Pancreas (tissue), 10 donors: ENCODE results near the gene SPDYC. TPM values are rescaled to one million over a fixed set of nuclear protein-coding genes. Genes with fewer than 3 reads are reported as not detected.
"Not testable (repeated sequence)": the region's sequence is repeated elsewhere in the genome, so short reads cannot be mapped to it uniquely, and the experiment has no call there.

Source experiments
- ATAC-seq, 4 donors: fragments of 200-7000 bp; cut with Tn5 transposase; one replicate each; pipeline versions ENCODE4 v1.8.0 to v1.9.1; 2020; ENCODE audit warnings: mild to moderate bottlenecking in 4 of 4, moderate library complexity in 4 of 4
- DNase-seq, 6 donors: peaks; one replicate each; pipeline ENCODE4 v3.0.0-alpha.2; 2020
- FAIRE-seq: peaks from 2 replicates; lab custom pipeline; 2012; peaks lifted over from hg19 to GRCh38; lab: Jason Lieb, UNC
- H3K27ac ChIP-seq, 4 donors: fragments of 200-600 bp; sonication (generic); 1 replicate in 3 of 4; 2 replicates in 1 of 4; pipeline versions ENCODE4 v1.5.0 to v1.8.0; 2020
- H3K27me3 ChIP-seq, 4 donors: fragments of 200-600 bp; one replicate each; pipeline ENCODE4 v1.8.0; 2021
- H3K36me3 ChIP-seq, 3 donors: fragments of 200-600 bp; sonication (generic) in 1 of 3; one replicate each; pipeline versions ENCODE4 v1.5.0 to v1.8.0; 2020 to 2021
- H3K4me1 ChIP-seq, 3 donors: fragments of 200-600 bp; one replicate each; pipeline ENCODE4 v1.8.0; 2021
- H3K4me3 ChIP-seq, 4 donors: fragments of 200-600 bp; sonication (generic) in 2 of 4; one replicate each; pipeline versions ENCODE4 v1.5.0 to v1.8.0; 2020 to 2021
- H3K9me3 ChIP-seq, 4 donors: fragments of 200-600 bp; one replicate each; pipeline ENCODE4 v1.8.0; 2021
- CTCF ChIP-seq, 4 donors: fragments of 200-600 bp; sonication (generic) in 3 of 4; IDR thresholded peaks; one replicate each; pipeline versions ENCODE4 v1.5.0 to v1.8.0; 2021; ENCODE audit warnings: antibody characterized with exemption in 4 of 4
- WGBS, 2 donors: extraction: QIAGEN DNeasy Blood & Tissue Kit; methylation state at CpG; one replicate each; pipeline ENCODE4 v1.1.7; 2013; 5-methylcytosine and 5-hydroxymethylcytosine counted together
- intact Hi-C, 3 donors: fragments of 100-400 bp; cut with DNase I; formaldehyde crosslinking; loops; one replicate each; pipeline versions ENCODE4 v1.11.1 to v1.14.2; 2022
- polyA plus RNA-seq, 2 donors: library from polyadenylated mRNA; stranded (reverse); fragments of 200-250 nt; gene quantifications; one replicate each; pipeline ENCODE4 v1.2.3, GENCODE V29; 2013
- total RNA-seq, 6 donors: library from RNA; stranded (reverse); fragmentation: NEBNext Ultra II Directional in 4 of 6; extraction: Animal tissue kit (Norgen Biotek cat#: 25700) in 4 of 6; gene quantifications; one replicate each; pipeline versions ENCODE4 v1.2.1 to v1.2.4, GENCODE V29; 2021 to 2023
- donor health status: healthy with polysubstance abuse.
- donor health status: DM: no; HTN: no; CAD: no; lungs with moderate emphysema.
- donor health status: DM: no; HTN: no; CAD: no.
- donor health status: control.
- donor health status: control.
- donor health status: Bipolar disorder and iron deficiency.
- donor health status: DM: yes; HTN: yes; CAD: no.
- donor health status: DM: no; HTN: no; CAD: no.
- donor health status: DM: no; HTN: no; CAD: no.
- donor health status: DM: yes; HTN: yes; CAD: no.

SPDYC gene
- total and polyA plus RNA-seq, 8 donors, result 0.14 TPM; not detected in 7

GRCh38 chr11:65167656-65168055 lies 2.4 kb upstream of the SPDYC start:
- H3K36me3 ChIP-seq, result no peaks in the 10 kb centered on the region
- H3K9me3 ChIP-seq, result no peaks in the 10 kb centered on the region
- no peaks in the 10 kb centered on the region for H3K4me1 ChIP-seq
- ATAC-seq, result no peak
- TF ChIP-seq CTCF (IDR thresholded peaks at IDR 0.05), result no peak
- FAIRE-seq, result no peak
- H3K27ac ChIP-seq, result no peak overlapping the region
- intact Hi-C loops, result no loop called here
- no peak for DNase-seq
- no peaks in the 10 kb centered on the region for H3K27me3 ChIP-seq
- H3K4me3 ChIP-seq, result no peak overlapping the region
- WGBS, 2 donors, result 79 to 81% methylated on average over 3 of the region's 3 CpGs

GRCh38 chr11:65169164-65169641 lies 830 bp upstream of the SPDYC start:
- WGBS, 2 donors, result 76 to 78% methylated on average over 11 of the region's 11 CpGs
- intact Hi-C loops, result no loop called here
- Histone ChIP-seq H3K4me3 (no peak overlapping the region), H3K4me1 (no peaks in the 10 kb centered on the region), H3K27ac (no peak overlapping the region), H3K27me3 (no peaks in the 10 kb centered on the region), H3K36me3 (no peaks in the 10 kb centered on the region), H3K9me3 (no peaks in the 10 kb centered on the region)
- ATAC-seq, result no peak
- TF ChIP-seq CTCF (IDR thresholded peaks at IDR 0.05), result no peak
- DNase-seq, result no peak
- no peak for FAIRE-seq

- DNase-seq (peak in 1 of 6 donors; percentile 3), FAIRE-seq (no peak), ATAC-seq (no peak)
- Histone ChIP-seq H3K9me3 (no peaks in the 10 kb centered on the region), H3K4me3 (no peak overlapping the region), H3K27me3 (no peaks in the 10 kb centered on the region), H3K4me1 (no peaks in the 10 kb centered on the region), H3K27ac (no peak overlapping the region), H3K36me3 (no peaks in the 10 kb centered on the region)
- no peak for TF ChIP-seq CTCF (IDR thresholded peaks at IDR 0.05)
- intact Hi-C loops, result no loop called here
- WGBS, 2 donors, result 82 to 83% methylated on average over 10 of the region's 10 CpGs
These were observed 2.6 kb downstream of the SPDYC start for GRCh38 chr11:65172600-65172999.

GRCh38 chr11:65174571-65175010 lies 4.6 kb downstream of the SPDYC start:
- H3K9me3 ChIP-seq, H3K4me3 ChIP-seq, intact Hi-C loops, H3K4me1 ChIP-seq, FAIRE-seq, DNase-seq, H3K27me3 ChIP-seq, H3K36me3 ChIP-seq, H3K27ac ChIP-seq, ATAC-seq: not testable (repeated sequence)
- WGBS, 2 donors, result 57% methylated on average over 2 of the region's 2 CpGs

GRCh38 chr11:65180877-65181568 lies 11.0 kb downstream of the SPDYC start:
- peak; percentile 63 to 72 (median 64) for ATAC-seq
- intact Hi-C loops, result loop anchor here in 2 of 3 donors (5.0 kb wide), 1 partner anchor 49 kb away; the partner anchor contains the start of gene SYVN1 (in 2 of the 2)

More at GRCh38 chr11:65180877-65181568, 11.0 kb downstream of the SPDYC start:
- Histone ChIP-seq H3K9me3 (no peaks in the 10 kb centered on the region), H3K4me3 (peak overlapping the region; percentile 82 to 94 (median 87)), H3K36me3 (peaks cover 0 to 6% (median 0%) of the 10 kb centered on the region in 3 donors), H3K27ac (peak overlapping the region; percentile 87 to 96 (median 92)), H3K27me3 (no peaks in the 10 kb centered on the region), H3K4me1 (peaks cover 0 to 17% (median 0%) of the 10 kb centered on the region in 3 donors)
- FAIRE-seq (no peak), DNase-seq (peak; percentile 62 to 91 (median 80))
- WGBS, 2 donors, result 1% methylated on average over 25 to 60 of the region's 60 CpGs
- TF ChIP-seq CTCF (IDR thresholded peaks at IDR 0.05), result peak; percentile 20 to 44 (median 32)
